Activated CD4-positive, alpha-beta T cell treated with anti-CD3 and anti-CD28 coated beads, Interleukin-2, amount 50 U/mL, for 48 hours (primary cell): ENCODE data around the gene CACNB4.
"Not testable (repeated sequence)": the region's sequence is repeated elsewhere in the genome, so short reads cannot be mapped to it uniquely, and the experiment has no call there.

ENCODE experiments used
- DNase-seq, 2 experiments: peaks; one replicate each; pipeline ENCODE4 v3.0.0-alpha.2; 2020

CACNB4 gene

GRCh38 chr2:151808258-151809072 lies 290.4 kb downstream of the CACNB4 start:
- DNase-seq, result no peak

DNA sequence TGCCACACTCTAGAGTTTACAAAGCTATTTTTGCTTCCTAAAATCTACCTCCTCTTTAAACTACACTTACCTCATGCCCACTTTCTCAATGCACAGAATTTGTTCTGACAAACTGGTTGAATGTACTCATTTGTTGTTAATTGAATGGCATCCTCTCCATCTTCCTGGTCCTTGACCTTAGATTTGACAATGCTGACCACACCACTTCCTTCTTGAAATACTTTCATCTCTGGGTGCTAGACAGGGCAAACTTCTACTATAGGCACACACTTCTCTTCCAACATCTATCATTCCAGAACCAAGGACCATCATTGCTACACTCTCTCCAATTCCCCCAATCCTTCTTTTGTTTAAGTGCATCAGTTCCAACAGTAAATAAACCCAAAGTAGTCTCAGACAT lies 292.9 kb downstream of the CACNB4 start:
- no peak for DNase-seq

DNA sequence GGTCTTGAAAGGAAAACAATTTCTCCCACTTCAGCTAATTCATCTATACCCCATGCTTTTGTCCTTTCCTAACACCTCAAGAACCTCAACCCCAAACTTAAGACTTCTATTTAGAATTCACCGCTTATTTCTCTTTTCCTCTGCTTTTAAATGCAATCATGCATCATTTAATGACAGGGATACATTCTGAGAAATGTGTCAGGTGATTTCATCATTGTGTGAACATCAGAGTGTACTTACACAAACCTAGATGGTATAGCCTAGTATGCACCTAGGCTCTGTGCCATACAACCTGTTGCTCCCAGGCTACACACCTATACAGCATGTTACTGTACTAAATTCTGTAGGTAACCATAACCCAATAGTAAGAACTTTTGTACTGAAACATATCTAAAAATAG lies 293.5 kb downstream of the CACNB4 start:
- DNase-seq, result no peak

DNA sequence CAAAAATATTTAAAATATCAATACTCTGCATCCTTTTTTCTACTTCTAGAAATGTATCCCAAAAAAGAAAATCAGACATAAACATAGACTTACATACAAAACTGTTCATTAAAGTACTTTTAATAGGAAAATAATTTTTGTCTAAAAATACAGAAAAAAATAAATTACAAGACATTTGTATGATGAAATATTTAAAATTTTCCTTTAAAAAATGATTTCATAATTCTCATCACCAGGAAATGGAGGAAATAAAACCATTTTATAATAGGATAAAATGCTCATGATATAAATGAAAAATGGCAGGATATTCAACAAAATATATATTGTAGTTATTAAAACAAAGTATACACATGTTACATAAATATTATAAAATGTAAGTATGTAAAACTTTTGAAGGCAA lies 295.0 kb downstream of the CACNB4 start:
- DNase-seq, result no peak

GRCh38 chr2:151802315-151802714 lies 296.5 kb downstream of the CACNB4 start:
- no peak for DNase-seq

GRCh38 chr2:151799886-151800292 lies 299.0 kb downstream of the CACNB4 start:
- no peak for DNase-seq

DNA sequence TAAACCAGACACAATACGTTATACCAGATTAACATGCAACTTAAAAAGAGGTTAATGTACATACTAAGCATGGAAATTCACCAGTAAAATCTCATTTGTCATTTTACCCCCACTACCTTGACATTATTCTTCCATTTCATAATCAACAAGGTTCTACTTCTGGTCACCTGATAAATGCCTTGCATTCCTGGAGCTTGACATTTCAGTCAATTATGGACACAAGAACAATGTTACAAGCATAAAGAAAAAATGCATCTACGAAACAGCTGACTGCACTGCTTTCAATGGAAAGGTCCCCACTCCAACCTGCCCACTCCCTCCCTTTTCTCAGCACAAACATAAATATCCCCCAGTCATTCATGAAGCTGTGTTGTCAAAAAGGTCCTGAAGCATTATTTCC lies 302.1 kb downstream of the CACNB4 start:
- no peak for DNase-seq

DNA sequence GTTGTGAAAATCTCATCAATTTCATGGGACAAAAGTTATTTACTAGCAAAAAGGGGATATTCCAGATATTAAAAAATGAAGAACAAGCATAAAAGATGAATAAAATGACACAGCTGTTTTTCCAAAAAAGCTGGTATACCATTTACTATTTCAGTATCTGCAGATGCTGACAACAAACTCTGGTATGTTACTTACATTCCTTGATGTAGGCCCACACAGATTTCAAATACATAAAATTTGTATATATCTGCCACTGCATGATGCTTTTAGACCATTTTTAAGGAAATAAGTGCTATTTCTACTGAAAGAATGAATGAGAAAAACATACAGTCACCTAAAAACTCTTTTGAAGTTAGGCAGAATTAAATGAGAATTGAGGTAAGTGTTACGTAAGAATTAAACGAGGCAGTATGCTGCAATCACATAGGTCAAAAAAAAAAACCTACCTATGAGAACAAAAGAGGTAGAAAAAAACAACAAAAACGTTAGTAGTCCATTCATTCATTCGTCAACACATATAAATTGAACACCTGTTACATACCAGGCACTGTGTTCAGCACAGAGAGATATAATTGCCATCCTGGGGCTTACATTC lies 303.1 kb downstream of the CACNB4 start:
- no peak for DNase-seq

DNA sequence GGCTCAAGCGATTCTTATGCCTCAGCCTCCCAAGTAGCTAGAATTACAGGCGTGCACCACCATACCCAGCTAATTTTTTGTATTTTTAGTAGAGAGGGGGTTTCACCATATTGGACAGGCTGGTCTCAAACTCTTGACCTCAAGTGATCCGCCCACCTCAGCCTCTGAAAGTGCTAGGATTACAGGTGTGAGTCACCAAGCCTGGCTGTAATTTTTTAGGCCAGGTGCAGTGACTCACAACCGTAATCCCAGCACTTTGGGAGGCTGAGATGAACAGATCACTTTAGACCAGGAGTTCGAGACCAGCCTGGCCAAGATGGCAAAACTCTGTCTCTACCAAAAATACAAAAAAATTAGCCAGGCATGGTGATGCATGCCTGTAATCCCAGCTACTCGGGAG lies 304.4 kb downstream of the CACNB4 start:
- DNase-seq, result not testable (repeated sequence)

GRCh38 chr2:151793123-151793522 lies 305.7 kb downstream of the CACNB4 start:
- DNase-seq, result no peak

DNA sequence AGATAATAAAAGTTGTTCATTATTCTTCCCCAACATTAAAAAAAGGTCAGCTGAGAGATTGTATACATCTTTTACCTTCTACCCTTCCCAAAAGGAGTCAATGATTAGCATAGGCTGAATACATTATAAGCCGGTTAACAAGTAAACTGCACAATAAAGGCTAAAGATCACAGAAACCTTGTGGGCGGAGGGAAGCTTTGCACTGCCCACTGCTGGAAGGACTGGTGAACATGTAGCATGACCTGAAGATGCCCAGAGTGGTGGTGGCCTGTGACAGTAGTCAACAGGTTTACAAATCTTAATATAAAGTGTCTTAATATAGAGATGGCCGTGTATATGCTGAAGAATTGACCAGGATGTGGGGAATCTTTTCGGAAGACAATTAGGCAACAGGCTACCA lies 306.3 kb downstream of the CACNB4 start:
- no peak for DNase-seq

DNA sequence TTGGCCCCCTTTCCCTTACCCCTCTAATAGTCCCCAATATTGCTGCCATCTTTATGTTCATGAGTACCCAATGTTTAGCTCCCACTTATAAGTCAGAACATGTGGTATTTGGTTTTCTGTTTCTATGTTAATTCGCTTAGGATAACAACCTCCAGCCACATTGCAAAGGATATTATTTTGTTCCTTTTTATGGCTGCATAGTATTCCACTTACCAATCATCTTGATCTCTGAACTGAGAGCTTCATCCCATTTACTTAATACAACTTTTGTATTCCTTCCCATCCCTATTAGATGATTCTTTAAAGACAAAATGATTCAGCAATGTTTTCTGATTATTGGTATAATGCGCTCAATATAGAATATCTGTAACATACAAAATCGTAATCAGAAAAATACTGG lies 307.3 kb downstream of the CACNB4 start:
- DNase-seq, result no peak

DNA sequence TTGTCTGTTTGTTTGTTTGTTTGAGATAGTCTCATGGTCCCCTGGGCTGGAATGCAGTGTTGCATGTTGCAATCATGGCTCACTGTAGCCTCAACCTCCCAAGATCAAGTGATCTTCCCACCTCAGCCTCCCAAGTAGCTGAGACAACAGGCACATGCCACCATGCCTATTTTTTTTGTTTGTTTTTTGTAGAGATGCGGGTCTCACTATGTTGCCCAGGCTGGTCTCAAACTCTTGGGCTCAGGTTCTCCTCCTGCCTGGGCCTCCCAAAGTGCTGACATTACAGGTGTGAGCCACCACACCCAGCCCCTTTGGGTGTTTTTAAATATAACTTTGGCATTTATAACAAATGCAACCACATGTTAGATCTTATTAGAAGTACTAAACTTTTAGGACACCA lies 308.2 kb downstream of the CACNB4 start:
- no peak for DNase-seq

GRCh38 chr2:151789055-151789834 lies 309.6 kb downstream of the CACNB4 start:
- no peak for DNase-seq

GRCh38 chr2:151786483-151786882 lies 312.4 kb downstream of the CACNB4 start:
- DNase-seq, result no peak

DNA sequence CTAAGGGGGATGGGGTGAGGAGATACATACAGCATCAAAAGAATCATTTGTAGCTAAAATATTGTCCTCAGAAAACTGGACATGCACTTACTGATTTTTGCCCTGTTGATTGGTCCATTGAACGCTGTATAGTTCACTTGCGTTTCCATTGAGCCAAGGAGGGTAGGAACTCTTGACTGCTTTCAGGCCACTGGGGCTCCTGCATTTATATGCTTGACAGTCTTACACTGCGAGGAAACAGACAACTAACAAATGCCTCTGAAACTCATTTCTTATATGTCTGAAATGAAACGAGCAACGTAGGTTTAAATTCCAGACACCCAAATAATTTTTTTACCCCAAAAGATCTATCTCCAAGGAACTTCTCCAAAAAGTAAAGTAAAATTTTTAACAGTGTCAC lies 312.8 kb downstream of the CACNB4 start:
- no peak for DNase-seq

- DNase-seq, result no peak
These were observed 315.7 kb downstream of the CACNB4 start for GRCh38 chr2:151783133-151783520.
